ENCODE measurements around the gene CSRP1.
A peak's percentile ranks its signal among the peaks of the same experiment; 100 is the strongest.
"Not testable (repeated sequence)": the region's sequence is repeated elsewhere in the genome, so short reads cannot be mapped to it uniquely, and the experiment has no call there.

Gene CSRP1

GRCh38 chr1:201496296-201496690 is 10.6 kb downstream of the CSRP1 start:
- DNase-seq (ENCODE audit: low read depth), result no peak

- no peak for DNase-seq (ENCODE audit: low read depth)
These were observed 11.2 kb downstream of the CSRP1 start for GRCh38 chr1:201495551-201496295.

GRCh38 chr1:201493757-201494617 is 12.9 kb downstream of the CSRP1 start:
- DNase-seq (ENCODE audit: low read depth), result no peak

GRCh38 chr1:201493026-201493656 is 13.8 kb downstream of the CSRP1 start:
- not testable (repeated sequence) for DNase-seq (ENCODE audit: low read depth)

GRCh38 chr1:201491896-201492511 is 14.9 kb downstream of the CSRP1 start:
- DNase-seq (ENCODE audit: low read depth), result no peak

- no peak for DNase-seq (ENCODE audit: low read depth)
These were observed 16.2 kb downstream of the CSRP1 start for GRCh38 chr1:201490708-201491131.

GRCh38 chr1:201489643-201490261 is 17.2 kb downstream of the CSRP1 start:
- no peak for DNase-seq (ENCODE audit: low read depth)

- peak; percentile 63 for DNase-seq (ENCODE audit: low read depth)
These were observed 17.9 kb downstream of the CSRP1 start for GRCh38 chr1:201488830-201489589.

- no peak for DNase-seq (ENCODE audit: low read depth)
These were observed 19.2 kb downstream of the CSRP1 start for GRCh38 chr1:201487742-201488141.

- no peak for DNase-seq (ENCODE audit: low read depth)
These were observed 20.7 kb downstream of the CSRP1 start for GRCh38 chr1:201486187-201486586.

- DNase-seq (ENCODE audit: low read depth), result no peak
These were observed 21.6 kb downstream of the CSRP1 start for GRCh38 chr1:201485184-201485774.

- no peak for DNase-seq (ENCODE audit: low read depth)
These were observed 23.5 kb downstream of the CSRP1 start for GRCh38 chr1:201483373-201483949.

- no peak for DNase-seq (ENCODE audit: low read depth)
These were observed 24.2 kb downstream of the CSRP1 start for GRCh38 chr1:201482755-201483154.

- no peak for DNase-seq (ENCODE audit: low read depth)
These were observed 25.0 kb downstream of the CSRP1 start for GRCh38 chr1:201481761-201482493.

GRCh38 chr1:201481004-201481380 is 25.9 kb downstream of the CSRP1 start:
- DNase-seq (ENCODE audit: low read depth), result no peak

- DNase-seq (ENCODE audit: low read depth), result no peak
These were observed 26.5 kb downstream of the CSRP1 start for GRCh38 chr1:201480231-201481003.

GRCh38 chr1:201479201-201479730 is 27.7 kb downstream of the CSRP1 start:
- DNase-seq (ENCODE audit: low read depth), result no peak

GRCh38 chr1:201478666-201479065 is 28.3 kb downstream of the CSRP1 start:
- not testable (repeated sequence) for DNase-seq (ENCODE audit: low read depth)

Data from non-pigmented ciliary epithelial cell (primary cell).